Lower leg skin (tissue), 4 donors: ENCODE measurements around the gene PEX6. TPM values are rescaled to one million over a fixed set of nuclear protein-coding genes. Genes with fewer than 3 reads are reported as not detected.

Experiments
- DNase-seq, 2 donors: peaks; one replicate each; pipeline ENCODE4 v3.0.0-alpha.2; 2019; ENCODE audit warnings: low spot score in 2 of 2
- H3K4me3 ChIP-seq: fragments of 200-600 bp; sonication (generic); 2 replicates; pipeline ENCODE4 v1.5.1; 2017; ENCODE audit warnings: mild to moderate bottlenecking, low read depth; ENCODE audit not compliant: poor library complexity, severe bottlenecking
- POLR2A ChIP-seq, 2 donors: fragments of 450-650 bp; IDR thresholded peaks; one replicate each; pipeline ENCODE4 v1.6.1; 2016 to 2017; ENCODE audit warnings: antibody characterized with exemption in 2 of 2, mild to moderate bottlenecking in 1 of 2, moderate library complexity in 1 of 2
- WGBS, 2 donors: methylation state at CpG; one replicate each; pipeline ENCODE4 v1.1.5; 2018; 5-methylcytosine and 5-hydroxymethylcytosine counted together
- intact Hi-C: fragments of 100-400 bp; cut with DNase I; formaldehyde crosslinking; loops from one replicate; pipeline ENCODE4 v1.15.0; 2023; ENCODE audit warnings: low total_unique reads
- total RNA-seq, 4 donors: library from RNA; depleted of rRNA; stranded (reverse); fragments of >200 nt; gene quantifications; one replicate each; pipeline ENCODE4 v1.1.0, GENCODE V29; 2016
- TF ChIP-seq, protein P1 (sequence below), 3 donors: fragments of 450-650 bp; IDR thresholded peaks; one replicate each; pipeline ENCODE4 v1.5.1; 2016; ENCODE audit warnings: antibody characterized with exemption in 3 of 3, mild to moderate bottlenecking in 3 of 3, moderate library complexity in 2 of 3

Gene PEX6
- total RNA-seq, 4 donors from 2014 or later = 13.9 to 37.6 (median 25.7) TPM

DNA sequence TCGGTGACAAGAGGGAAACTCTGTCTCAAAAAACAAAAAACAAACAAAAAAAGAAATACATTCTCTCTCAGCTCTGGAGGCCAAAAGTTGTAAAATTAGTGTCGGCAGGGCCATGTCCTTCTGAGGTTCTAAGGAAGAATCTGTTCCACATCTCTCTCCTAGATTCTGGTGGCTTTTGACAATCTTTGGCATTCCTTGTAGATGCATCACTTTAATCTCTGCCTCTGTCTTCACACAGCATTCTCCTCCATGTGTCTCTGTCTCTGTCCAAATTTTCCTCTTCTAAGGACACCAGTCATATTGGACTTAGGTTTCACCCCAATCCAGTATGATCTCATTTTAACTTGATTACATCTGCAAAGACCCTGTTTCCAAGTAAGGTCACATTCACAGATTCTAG lies 14.5 kb upstream of the PEX6 start:
- intact Hi-C loops = no loop called here
- no peak for DNase-seq
- no peak for TF ChIP-seq POLR2A (IDR thresholded peaks at IDR 0.05)
- TF ChIP-seq, protein P1, sequence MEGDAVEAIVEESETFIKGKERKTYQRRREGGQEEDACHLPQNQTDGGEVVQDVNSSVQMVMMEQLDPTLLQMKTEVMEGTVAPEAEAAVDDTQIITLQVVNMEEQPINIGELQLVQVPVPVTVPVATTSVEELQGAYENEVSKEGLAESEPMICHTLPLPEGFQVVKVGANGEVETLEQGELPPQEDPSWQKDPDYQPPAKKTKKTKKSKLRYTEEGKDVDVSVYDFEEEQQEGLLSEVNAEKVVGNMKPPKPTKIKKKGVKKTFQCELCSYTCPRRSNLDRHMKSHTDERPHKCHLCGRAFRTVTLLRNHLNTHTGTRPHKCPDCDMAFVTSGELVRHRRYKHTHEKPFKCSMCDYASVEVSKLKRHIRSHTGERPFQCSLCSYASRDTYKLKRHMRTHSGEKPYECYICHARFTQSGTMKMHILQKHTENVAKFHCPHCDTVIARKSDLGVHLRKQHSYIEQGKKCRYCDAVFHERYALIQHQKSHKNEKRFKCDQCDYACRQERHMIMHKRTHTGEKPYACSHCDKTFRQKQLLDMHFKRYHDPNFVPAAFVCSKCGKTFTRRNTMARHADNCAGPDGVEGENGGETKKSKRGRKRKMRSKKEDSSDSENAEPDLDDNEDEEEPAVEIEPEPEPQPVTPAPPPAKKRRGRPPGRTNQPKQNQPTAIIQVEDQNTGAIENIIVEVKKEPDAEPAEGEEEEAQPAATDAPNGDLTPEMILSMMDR (IDR thresholded peaks at IDR 0.05) = no peak
- H3K4me3 ChIP-seq = no peak overlapping the region
- 81 to 91% methylated on average over 2 of the region's 2 CpGs for WGBS, 2 donors

DNA sequence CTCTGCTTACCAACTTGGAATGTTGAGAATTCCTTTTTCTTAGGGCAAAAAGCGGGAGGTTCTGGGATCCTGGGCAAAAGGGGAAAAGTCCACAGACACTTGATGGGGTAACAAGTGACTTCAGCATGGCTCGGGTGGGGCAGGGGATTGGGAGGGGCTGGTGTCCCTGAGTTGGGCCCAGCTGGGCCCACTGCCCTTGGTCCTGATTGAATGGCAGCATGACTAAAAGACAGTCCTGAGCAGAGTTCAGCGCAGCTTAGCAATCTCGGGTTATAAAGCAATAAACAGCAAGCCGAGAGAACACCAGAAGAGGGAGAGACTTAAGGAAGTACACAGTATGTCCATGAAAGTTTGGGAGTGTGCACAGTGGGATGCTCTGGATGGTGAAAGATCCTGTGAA lies 10.9 kb upstream of the PEX6 start:
- H3K4me3 ChIP-seq = no peak overlapping the region
- intact Hi-C loops = no loop called here
- WGBS, 2 donors = 67 to 90% methylated on average over 5 of the region's 5 CpGs
- TF ChIP-seq POLR2A (IDR thresholded peaks at IDR 0.05) = no peak
- TF ChIP-seq, protein P1 (IDR thresholded peaks at IDR 0.05) = no peak
- DNase-seq = no peak

DNA sequence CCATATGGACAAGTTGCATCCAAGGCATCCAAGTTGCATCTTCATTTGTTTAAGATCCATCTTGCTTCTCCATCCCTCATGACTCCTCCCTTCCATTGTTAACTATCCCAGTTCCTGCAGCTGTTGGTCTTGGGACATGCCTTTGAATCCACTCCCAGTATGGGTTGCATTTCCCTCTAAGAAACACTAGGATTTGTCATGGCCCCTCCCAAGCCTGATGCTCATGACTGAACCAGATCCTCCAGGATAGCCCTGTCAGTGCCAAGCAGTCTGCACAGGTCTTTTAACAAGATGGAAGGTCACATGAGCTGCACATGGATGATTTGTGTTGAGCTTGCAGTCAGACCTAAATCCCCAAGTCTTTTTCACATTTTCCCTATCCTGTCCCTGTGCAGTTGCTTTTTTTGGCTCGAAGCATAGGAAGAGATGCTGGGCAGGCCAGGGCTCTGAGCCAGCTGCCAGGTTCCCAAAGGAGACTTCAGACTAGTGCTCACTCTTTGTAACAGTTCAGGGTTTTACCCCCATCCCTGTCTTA lies 9.6 kb upstream of the PEX6 start:
- 29 to 39% methylated on average over 1 of the region's 1 CpG for WGBS, 2 donors
- intact Hi-C loops = no loop called here
- no peak for DNase-seq
- no peak overlapping the region for H3K4me3 ChIP-seq
- TF ChIP-seq, protein P1 (IDR thresholded peaks at IDR 0.05) = no peak
- no peak for TF ChIP-seq POLR2A (IDR thresholded peaks at IDR 0.05)

DNA sequence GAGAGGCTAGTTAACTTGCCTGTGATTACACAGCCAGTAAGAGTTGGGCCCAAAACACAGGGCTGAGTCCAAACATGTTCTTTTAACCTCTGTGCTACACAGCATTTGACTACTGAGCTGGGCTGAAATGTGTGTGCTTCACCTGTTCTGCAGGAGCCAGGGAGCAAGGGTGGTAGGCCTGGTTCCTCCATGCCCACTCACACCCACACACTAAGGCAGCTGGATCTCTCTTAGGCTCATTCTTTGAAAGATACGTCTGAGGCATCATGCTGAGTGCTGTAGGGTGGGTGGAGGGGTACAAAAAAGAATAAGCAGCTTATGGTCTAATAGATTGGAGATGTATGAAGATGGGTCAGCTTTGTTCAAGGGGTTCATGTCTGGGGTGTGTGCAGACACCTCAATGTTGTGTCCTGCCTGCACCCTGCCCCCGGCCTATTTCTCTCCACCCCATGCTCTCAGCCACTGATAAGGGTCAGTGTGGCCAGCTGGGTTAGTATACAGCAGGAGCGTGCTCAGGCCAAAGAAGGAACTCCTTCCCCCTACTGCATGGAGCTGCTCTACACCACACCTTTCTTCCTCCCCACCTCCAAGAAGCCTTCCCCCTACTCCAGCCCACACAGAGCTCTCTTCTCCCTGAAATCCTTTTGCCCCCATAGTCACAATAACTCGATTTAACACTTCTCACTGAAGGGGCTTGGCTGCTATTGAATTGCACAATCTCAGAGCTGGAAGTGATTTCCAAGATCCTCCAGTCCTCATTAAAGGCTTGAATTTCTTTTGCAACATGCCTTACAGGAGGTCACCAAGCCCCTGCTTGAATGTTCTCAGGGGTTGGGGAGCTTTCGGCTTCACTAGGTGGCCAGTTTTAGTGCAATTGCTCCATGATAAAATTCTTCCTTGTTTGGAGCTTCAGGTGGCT lies 8.8 kb upstream of the PEX6 start:
- H3K4me3 ChIP-seq = no peak overlapping the region
- TF ChIP-seq, protein P1 (IDR thresholded peaks at IDR 0.05) = no peak
- no peak for TF ChIP-seq POLR2A (IDR thresholded peaks at IDR 0.05)
- WGBS, 2 donors = 76 to 78% methylated on average over 5 of the region's 5 CpGs
- DNase-seq = no peak
- intact Hi-C loops = no loop called here

DNA sequence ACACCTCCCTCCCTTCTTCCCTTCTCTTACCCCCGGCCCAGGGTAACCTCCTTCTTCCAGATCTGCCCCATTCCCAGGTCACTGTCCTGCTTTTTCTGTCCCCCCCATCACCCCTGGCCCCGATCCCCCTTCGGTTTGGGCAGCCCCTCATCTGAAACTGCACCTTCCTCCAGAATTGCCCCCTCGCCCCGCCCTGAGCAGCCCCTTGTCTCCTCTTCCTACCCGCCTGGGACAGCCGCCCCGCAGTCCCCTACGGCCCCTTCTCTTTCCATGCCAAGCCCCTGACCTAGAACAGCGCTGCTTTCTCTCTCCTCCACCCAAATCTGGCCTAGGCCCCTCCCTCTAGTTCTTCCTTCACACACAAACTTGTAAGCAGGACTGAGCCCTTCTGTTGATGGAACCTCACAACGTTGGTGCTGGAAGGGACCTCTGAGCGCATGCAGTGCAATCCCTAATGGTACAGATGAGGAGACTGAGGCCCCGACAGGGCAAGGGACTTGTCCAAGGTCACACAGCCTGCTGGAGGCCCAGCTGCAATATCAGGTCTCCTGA lies 6.0 kb upstream of the PEX6 start:
- TF ChIP-seq, protein P1 (IDR thresholded peaks at IDR 0.05) = no peak
- no peak for TF ChIP-seq POLR2A (IDR thresholded peaks at IDR 0.05)
- no peak for DNase-seq
- 4 to 9% methylated on average over 13 of the region's 13 CpGs for WGBS, 2 donors
- intact Hi-C loops = no loop called here
- H3K4me3 ChIP-seq = peak overlapping the region; percentile 64
